ENCODE measurements around the gene COPS9.

DNA sequence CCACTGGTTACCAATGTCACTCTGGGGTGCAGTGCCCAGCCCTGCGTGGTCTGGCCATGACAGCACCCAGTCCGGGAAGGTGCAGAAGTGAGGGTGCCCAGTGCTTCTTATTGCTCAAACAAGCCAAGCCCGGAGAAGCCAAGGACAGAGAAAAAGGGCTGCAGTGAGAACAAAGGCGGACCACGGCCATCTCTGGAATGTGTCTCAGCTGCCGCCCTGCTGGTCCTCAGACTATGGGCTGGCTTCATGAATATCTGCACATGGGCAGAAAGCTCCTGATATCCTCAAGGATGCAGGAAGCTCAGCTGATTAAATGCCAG lies 28.7 kb downstream of the COPS9 start:
- TF ChIP-seq POLR2AphosphoS5 (IDR thresholded peaks at IDR 0.05; ENCODE audit: low read depth, low read length) (no peak), TAF1 (IDR thresholded peaks at IDR 0.05; ENCODE audit: borderline replicate concordance, insufficient read depth, low read length) (no peak), SIN3A (IDR thresholded peaks at IDR 0.05; ENCODE audit: borderline replicate concordance, insufficient read depth, low read length) (no peak)
